Measurements from ENCODE around the gene COL4A3. TPM values are rescaled to one million over a fixed set of nuclear protein-coding genes. Genes with fewer than 3 reads are reported as not detected.

The COL4A3 gene
- total and polyA plus RNA-seq, 8 donors: under 0.01 to 2.9 (median 0.90) TPM

DNA sequence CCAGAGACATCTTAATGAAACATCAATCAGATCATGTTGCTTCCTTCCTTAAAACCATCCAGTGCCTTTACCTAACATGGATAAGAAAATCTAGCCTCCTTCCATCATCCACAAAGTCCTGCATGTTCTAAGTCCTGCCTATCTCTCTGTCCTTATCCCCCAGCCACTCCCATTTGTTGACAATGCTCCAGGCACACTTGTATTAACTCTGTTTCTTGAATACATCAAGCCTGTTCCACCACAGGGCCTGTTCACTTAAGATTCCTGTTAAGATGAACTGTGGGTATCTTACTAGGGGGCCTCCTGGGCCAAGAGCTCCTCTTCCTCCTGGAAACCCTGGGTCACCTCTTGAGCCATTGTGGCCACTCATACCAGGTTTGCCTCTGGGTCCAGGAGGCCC, 46.1 kb upstream of the COL4A3 start:
- TF ChIP-seq POLR2A (IDR thresholded peaks at IDR 0.05) (no peak), EP300 (IDR thresholded peaks at IDR 0.05) (no peak), POLR2AphosphoS5 (IDR thresholded peaks at IDR 0.05) (no peak)
- TF ChIP-seq, protein P1, sequence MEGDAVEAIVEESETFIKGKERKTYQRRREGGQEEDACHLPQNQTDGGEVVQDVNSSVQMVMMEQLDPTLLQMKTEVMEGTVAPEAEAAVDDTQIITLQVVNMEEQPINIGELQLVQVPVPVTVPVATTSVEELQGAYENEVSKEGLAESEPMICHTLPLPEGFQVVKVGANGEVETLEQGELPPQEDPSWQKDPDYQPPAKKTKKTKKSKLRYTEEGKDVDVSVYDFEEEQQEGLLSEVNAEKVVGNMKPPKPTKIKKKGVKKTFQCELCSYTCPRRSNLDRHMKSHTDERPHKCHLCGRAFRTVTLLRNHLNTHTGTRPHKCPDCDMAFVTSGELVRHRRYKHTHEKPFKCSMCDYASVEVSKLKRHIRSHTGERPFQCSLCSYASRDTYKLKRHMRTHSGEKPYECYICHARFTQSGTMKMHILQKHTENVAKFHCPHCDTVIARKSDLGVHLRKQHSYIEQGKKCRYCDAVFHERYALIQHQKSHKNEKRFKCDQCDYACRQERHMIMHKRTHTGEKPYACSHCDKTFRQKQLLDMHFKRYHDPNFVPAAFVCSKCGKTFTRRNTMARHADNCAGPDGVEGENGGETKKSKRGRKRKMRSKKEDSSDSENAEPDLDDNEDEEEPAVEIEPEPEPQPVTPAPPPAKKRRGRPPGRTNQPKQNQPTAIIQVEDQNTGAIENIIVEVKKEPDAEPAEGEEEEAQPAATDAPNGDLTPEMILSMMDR (IDR thresholded peaks at IDR 0.05): no peak
- Histone ChIP-seq H3K9me3 (no peaks in the 10 kb centered on the region), H3K4me3 (no peak overlapping the region), H3K36me3 (no peaks in the 10 kb centered on the region), H3K27me3 (no peaks in the 10 kb centered on the region), H3K27ac (no peak overlapping the region), H3K4me1 (no peaks in the 10 kb centered on the region)
- no peak for DNase-seq
- intact Hi-C loops (cut with DNase I; ENCODE audit: low total_unique reads): no loop called here

DNA sequence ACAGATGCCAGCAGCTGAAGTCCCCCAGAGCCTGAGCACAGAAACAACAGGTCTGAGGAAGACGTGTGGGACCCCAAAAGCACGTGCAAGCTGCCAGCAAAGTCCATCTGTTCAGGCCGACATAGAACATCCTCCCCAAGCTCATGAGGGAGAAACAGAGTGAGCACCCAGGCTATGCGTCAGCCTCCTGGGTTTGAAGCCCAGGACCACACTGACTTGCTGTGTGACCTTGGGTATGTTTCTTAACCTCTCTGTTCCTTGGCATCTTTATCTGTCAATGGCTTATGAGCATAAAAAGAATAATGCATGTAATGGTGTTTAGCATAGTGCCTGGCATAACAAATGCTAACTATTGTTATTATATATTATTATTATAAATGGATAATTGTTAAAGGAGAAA, 40.7 kb upstream of the COL4A3 start:
- Histone ChIP-seq H3K36me3 (no peaks in the 10 kb centered on the region), H3K27ac (no peak overlapping the region), H3K9me3 (no peaks in the 10 kb centered on the region), H3K4me1 (no peaks in the 10 kb centered on the region), H3K27me3 (peaks cover 0 to 13% (median 3%) of the 10 kb centered on the region in 3 donors), H3K4me3 (no peak overlapping the region)
- no peak for DNase-seq
- 57 to 91% (median 83%) methylated on average over 2 to 4 of the region's 4 CpGs for WGBS, 5 donors
- intact Hi-C loops (cut with DNase I; ENCODE audit: low total_unique reads): no loop called here
- TF ChIP-seq, protein P1 (IDR thresholded peaks at IDR 0.05): no peak
- TF ChIP-seq EP300 (IDR thresholded peaks at IDR 0.05): no peak
- no peak for TF ChIP-seq POLR2AphosphoS5 (IDR thresholded peaks at IDR 0.05)
- no peak for TF ChIP-seq POLR2A (IDR thresholded peaks at IDR 0.05)

DNA sequence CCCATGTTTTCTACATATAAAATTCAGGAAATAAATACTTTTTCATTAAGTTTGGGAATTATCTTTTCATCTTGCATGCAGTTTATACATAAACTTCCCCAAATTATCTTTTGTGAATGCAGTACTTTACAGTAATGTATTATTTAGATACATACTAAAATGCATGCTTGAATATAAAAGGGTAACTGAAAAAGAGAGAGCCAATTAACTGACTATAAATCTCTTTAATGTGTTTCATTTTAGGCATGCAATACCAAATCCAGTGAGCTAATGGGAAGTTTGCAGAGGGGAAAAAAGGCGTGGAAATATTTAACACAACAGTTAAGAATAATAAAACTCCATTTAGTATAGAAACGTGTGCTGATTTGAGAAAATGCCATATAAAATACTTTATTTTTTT, 39.6 kb upstream of the COL4A3 start:
- WGBS, 5 donors: 48 to 66% (median 54%) methylated on average over 2 of the region's 2 CpGs
- Histone ChIP-seq H3K27ac (no peak overlapping the region), H3K36me3 (no peaks in the 10 kb centered on the region), H3K9me3 (no peaks in the 10 kb centered on the region), H3K27me3 (peaks cover 0 to 15% (median 3%) of the 10 kb centered on the region in 3 donors), H3K4me1 (peaks cover 0 to under 1% (median 0%) of the 10 kb centered on the region in 4 donors), H3K4me3 (no peak overlapping the region)
- TF ChIP-seq EP300 (IDR thresholded peaks at IDR 0.05) (no peak), POLR2AphosphoS5 (IDR thresholded peaks at IDR 0.05) (no peak), POLR2A (IDR thresholded peaks at IDR 0.05) (no peak)
- TF ChIP-seq, protein P1 (IDR thresholded peaks at IDR 0.05): no peak
- intact Hi-C loops (cut with DNase I; ENCODE audit: low total_unique reads): no loop called here
- DNase-seq: no peak

DNA sequence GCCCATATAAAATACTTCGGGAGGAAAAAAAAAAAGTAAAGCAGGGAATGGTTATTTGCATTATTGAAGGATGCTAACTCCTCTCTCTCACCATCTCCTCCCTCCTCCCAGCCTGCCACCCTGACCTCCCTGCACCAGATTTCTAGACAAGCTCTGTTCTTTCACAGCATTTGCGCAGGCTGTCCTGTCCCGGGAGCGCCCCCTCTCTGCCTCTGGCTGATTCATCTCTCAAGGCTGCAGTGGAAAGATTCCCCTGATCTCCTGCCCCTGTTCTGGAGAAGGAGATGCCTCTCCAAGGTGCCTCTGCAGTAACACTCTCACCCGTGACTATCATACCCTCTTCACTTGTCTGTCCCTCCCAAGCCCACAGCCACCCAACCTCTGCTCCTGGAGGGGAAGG, 38.9 kb upstream of the COL4A3 start:
- Histone ChIP-seq H3K27me3 (peaks cover 0 to 15% (median 3%) of the 10 kb centered on the region in 3 donors), H3K9me3 (no peaks in the 10 kb centered on the region), H3K36me3 (no peaks in the 10 kb centered on the region), H3K27ac (no peak overlapping the region), H3K4me3 (no peak overlapping the region), H3K4me1 (peaks cover 0 to 4% (median 0%) of the 10 kb centered on the region in 4 donors)
- intact Hi-C loops (cut with DNase I; ENCODE audit: low total_unique reads): no loop called here
- DNase-seq: no peak
- 66 to 80% (median 73%) methylated on average over 5 of the region's 5 CpGs for WGBS, 5 donors
- TF ChIP-seq EP300 (IDR thresholded peaks at IDR 0.05) (no peak), POLR2AphosphoS5 (IDR thresholded peaks at IDR 0.05) (no peak), POLR2A (IDR thresholded peaks at IDR 0.05) (no peak)
- TF ChIP-seq, protein P1 (IDR thresholded peaks at IDR 0.05): no peak

Data from stomach (tissue), 9 donors.